Glutamatergic neuron (in vitro differentiated cells): ENCODE data around the gene PACRG. TPM values are rescaled to one million over a fixed set of nuclear protein-coding genes. Genes with fewer than 3 reads are reported as not detected.
A peak's percentile ranks its signal among the peaks of the same experiment; 100 is the strongest.

Source experiments
- DNase-seq: peaks from one replicate; pipeline ENCODE4 v3.0.0; 2022
- H3K27ac Mint-ChIP-seq: one replicate; pipeline ENCODE4 v1.8.0; 2020; ENCODE audit warnings: mild to moderate bottlenecking, mixed read lengths, inconsistent platforms; ENCODE audit not compliant: unreplicated experiment
- H3K27me3 Mint-ChIP-seq: one replicate; pipeline ENCODE4 v1.8.0; 2020; ENCODE audit warnings: mild to moderate bottlenecking, moderate library complexity, mixed read lengths, inconsistent platforms; ENCODE audit not compliant: unreplicated experiment
- H3K36me3 Mint-ChIP-seq: one replicate; pipeline ENCODE4 v1.8.0; 2020; ENCODE audit warnings: mild to moderate bottlenecking, mixed read lengths, inconsistent platforms; ENCODE audit not compliant: unreplicated experiment
- H3K4me1 Mint-ChIP-seq: one replicate; pipeline ENCODE4 v1.8.0; 2020; ENCODE audit warnings: mild to moderate bottlenecking, low read depth, mixed read lengths, inconsistent platforms; ENCODE audit not compliant: unreplicated experiment
- H3K4me3 Mint-ChIP-seq: one replicate; pipeline ENCODE4 v1.8.0; 2020; ENCODE audit warnings: mild to moderate bottlenecking, mixed read lengths, inconsistent platforms; ENCODE audit not compliant: unreplicated experiment
- H3K9me3 Mint-ChIP-seq: one replicate; pipeline ENCODE4 v1.8.0; 2020; ENCODE audit warnings: mild to moderate bottlenecking, moderate library complexity, mixed read lengths, inconsistent platforms; ENCODE audit not compliant: unreplicated experiment
- total RNA-seq: library from RNA; stranded (reverse); fragmentation: NEBNext Ultra II Directional; extraction: Animal tissue kit (Norgen Biotek cat#: 25700); gene quantifications from one replicate; pipeline ENCODE4 v1.2.1, GENCODE V29; 2021; ENCODE audit not compliant: unreplicated experiment
- TF ChIP-seq, protein P1 (sequence below): fragments of 200-600 bp; sonication (generic); IDR thresholded peaks from one replicate; pipeline ENCODE4 v1.5.0; 2021; ENCODE audit not compliant: partially characterized antibody, unreplicated experiment

The PACRG gene
- total RNA-seq, 1 donor from 2014 or later, result not detected

- Mint-ChIP-seq H3K27ac (peak overlapping the region; percentile 56), H3K27me3 (no peaks in the 10 kb centered on the region), H3K4me3 (no peak overlapping the region), H3K4me1 (peaks cover 18% of the 10 kb centered on the region), H3K9me3 (peaks cover 3% of the 10 kb centered on the region), H3K36me3 (peaks cover 9% of the 10 kb centered on the region)
- no peak for DNase-seq
- TF ChIP-seq, protein P1, sequence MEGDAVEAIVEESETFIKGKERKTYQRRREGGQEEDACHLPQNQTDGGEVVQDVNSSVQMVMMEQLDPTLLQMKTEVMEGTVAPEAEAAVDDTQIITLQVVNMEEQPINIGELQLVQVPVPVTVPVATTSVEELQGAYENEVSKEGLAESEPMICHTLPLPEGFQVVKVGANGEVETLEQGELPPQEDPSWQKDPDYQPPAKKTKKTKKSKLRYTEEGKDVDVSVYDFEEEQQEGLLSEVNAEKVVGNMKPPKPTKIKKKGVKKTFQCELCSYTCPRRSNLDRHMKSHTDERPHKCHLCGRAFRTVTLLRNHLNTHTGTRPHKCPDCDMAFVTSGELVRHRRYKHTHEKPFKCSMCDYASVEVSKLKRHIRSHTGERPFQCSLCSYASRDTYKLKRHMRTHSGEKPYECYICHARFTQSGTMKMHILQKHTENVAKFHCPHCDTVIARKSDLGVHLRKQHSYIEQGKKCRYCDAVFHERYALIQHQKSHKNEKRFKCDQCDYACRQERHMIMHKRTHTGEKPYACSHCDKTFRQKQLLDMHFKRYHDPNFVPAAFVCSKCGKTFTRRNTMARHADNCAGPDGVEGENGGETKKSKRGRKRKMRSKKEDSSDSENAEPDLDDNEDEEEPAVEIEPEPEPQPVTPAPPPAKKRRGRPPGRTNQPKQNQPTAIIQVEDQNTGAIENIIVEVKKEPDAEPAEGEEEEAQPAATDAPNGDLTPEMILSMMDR, result no peak
Measured at GRCh38 chr6:163259689-163260088, 531.9 kb downstream of the PACRG start.

- Mint-ChIP-seq H3K27ac (peak overlapping the region; percentile 56), H3K4me1 (peaks cover 18% of the 10 kb centered on the region), H3K4me3 (peak overlapping the region; percentile 72), H3K36me3 (peaks cover 9% of the 10 kb centered on the region), H3K27me3 (no peaks in the 10 kb centered on the region), H3K9me3 (peaks cover 3% of the 10 kb centered on the region)
- TF ChIP-seq, protein P1, result no peak
- DNase-seq, result no peak
Measured at GRCh38 chr6:163260111-163260895, 532.5 kb downstream of the PACRG start.

DNA sequence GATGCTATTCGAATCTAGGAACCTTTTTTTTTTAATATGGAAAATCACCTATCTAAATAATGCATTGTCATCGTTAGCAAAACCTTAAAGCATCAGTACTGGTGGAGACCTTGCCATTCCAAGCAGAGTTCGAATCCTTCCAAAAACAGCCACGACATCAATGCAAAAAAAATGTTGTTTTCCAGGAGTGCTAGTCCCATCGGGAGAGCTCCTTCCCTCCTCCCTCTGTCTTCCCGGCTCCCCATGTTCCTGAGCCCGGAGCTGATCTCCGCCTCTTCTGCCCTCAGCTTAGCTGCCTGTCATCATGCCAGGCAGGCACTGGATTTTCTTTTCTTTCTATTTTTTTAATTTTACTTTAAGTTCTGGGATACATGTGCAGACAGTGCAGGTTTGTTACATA lies 533.1 kb downstream of the PACRG start:
- H3K36me3 Mint-ChIP-seq, result peaks cover 9% of the 10 kb centered on the region
- no peaks in the 10 kb centered on the region for H3K27me3 Mint-ChIP-seq
- TF ChIP-seq, protein P1, result no peak
- peaks cover 18% of the 10 kb centered on the region for H3K4me1 Mint-ChIP-seq
- DNase-seq, result no peak
- H3K9me3 Mint-ChIP-seq, result peaks cover 3% of the 10 kb centered on the region
- H3K4me3 Mint-ChIP-seq, result peak overlapping the region; percentile 72
- no peak overlapping the region for H3K27ac Mint-ChIP-seq

DNA sequence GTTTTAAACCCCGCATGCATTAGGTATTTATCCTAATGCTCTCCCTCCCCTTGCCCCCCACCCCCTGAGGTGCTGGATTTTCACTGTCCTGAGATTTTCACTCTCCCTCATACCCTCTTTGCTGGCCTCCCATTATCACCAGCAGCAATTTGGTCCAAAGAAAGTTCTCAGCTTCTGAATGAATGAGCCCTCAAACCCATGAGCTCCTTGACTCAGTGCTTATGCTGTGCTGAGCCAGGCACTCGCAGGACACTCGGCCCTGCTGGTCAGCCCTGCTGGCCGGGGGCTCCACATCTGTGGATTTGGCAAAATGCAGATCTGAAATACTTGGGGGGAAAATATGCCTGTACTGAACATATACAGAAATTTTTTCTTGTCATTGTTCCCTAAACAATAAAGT lies 533.6 kb downstream of the PACRG start:
- peaks cover 5% of the 10 kb centered on the region for H3K9me3 Mint-ChIP-seq
- TF ChIP-seq, protein P1, result no peak
- H3K4me3 Mint-ChIP-seq, result no peak overlapping the region
- no peak overlapping the region for H3K27ac Mint-ChIP-seq
- H3K27me3 Mint-ChIP-seq, result no peaks in the 10 kb centered on the region
- peaks cover 22% of the 10 kb centered on the region for H3K4me1 Mint-ChIP-seq
- H3K36me3 Mint-ChIP-seq, result peaks cover 9% of the 10 kb centered on the region
- no peak for DNase-seq

- no peak for DNase-seq
- Mint-ChIP-seq H3K27ac (no peak overlapping the region), H3K27me3 (no peaks in the 10 kb centered on the region), H3K4me1 (peaks cover 29% of the 10 kb centered on the region), H3K4me3 (no peak overlapping the region), H3K9me3 (peaks cover 5% of the 10 kb centered on the region), H3K36me3 (peaks cover 9% of the 10 kb centered on the region)
- TF ChIP-seq, protein P1, result no peak
Measured at GRCh38 chr6:163262080-163262479, 534.3 kb downstream of the PACRG start.
